OCI-LY3 (cell line): Measurements from ENCODE around the gene PSG6.
"Not testable (repeated sequence)": the region's sequence is repeated elsewhere in the genome, so short reads cannot be mapped to it uniquely, and the experiment has no call there.

ENCODE experiments used
- H2AFZ ChIP-seq: fragments of 200-600, 300-600 bp; shearing (Covaris generic); 2 replicates; pipeline ENCODE4 v1.6.0; 2014; ENCODE audit warnings: antibody characterized with exemption, low read depth, low read length
- H3K27ac ChIP-seq: fragments of 200-600, 300-600 bp; sonication (generic); 2 replicates; pipeline ENCODE4 v1.5.1; 2014; ENCODE audit warnings: mild to moderate bottlenecking, low read length, moderate library complexity, mixed read lengths
- H3K27me3 ChIP-seq: fragments of 200-600, 300-600 bp; sonication (generic); 2 replicates; pipeline ENCODE4 v1.6.1; 2014; ENCODE audit warnings: low read depth, low read length, mixed read lengths
- H3K36me3 ChIP-seq: fragments of 200-600, 300-600 bp; sonication (generic); replicated peaks from 2 replicates; pipeline ENCODE3; 2014; ENCODE audit warnings: low read depth, low read length, mixed read lengths
- H3K4me1 ChIP-seq: fragments of 300-600, 200-600 bp; sonication (generic); 2 replicates; pipeline ENCODE4 v1.6.1; 2014; ENCODE audit warnings: low read length, mixed read lengths
- H3K4me2 ChIP-seq: fragments of 200-600, 300-600 bp; sonication (generic); 2 replicates; pipeline ENCODE4 v1.6.1; 2014; ENCODE audit warnings: low read length, mixed read lengths
- H3K4me3 ChIP-seq: fragments of 300-600, 200-600 bp; sonication (generic); 2 replicates; pipeline ENCODE4 v1.5.1; 2014; ENCODE audit warnings: antibody characterized with exemption, mild to moderate bottlenecking, low read length, moderate library complexity
- H3K79me2 ChIP-seq: fragments of 300-600, 200-600 bp; shearing (Covaris generic); 2 replicates; pipeline ENCODE4 v1.6.1; 2014; ENCODE audit warnings: mild to moderate bottlenecking, low read length, mixed read lengths
- H3K9ac ChIP-seq: fragments of 300-600, 200-600 bp; shearing (Covaris generic); 2 replicates; pipeline ENCODE4 v1.6.0; 2014; ENCODE audit warnings: mild to moderate bottlenecking, low read length, moderate library complexity
- H3K9me3 ChIP-seq: fragments of 200-600, 300-600 bp; shearing (Covaris generic); 2 replicates; pipeline ENCODE4 v1.6.1; 2014; ENCODE audit warnings: low read length, mixed read lengths; ENCODE audit not compliant: insufficient read depth
- H4K20me1 ChIP-seq: fragments of 200-600, 300-600 bp; sonication (generic); 2 replicates; pipeline ENCODE4 v1.6.1; 2016; ENCODE audit warnings: low read length, mixed read lengths; ENCODE audit not compliant: insufficient read depth
- EZH2phosphoT487 ChIP-seq: fragments of 200-600 bp; shearing (Covaris generic); IDR thresholded peaks from 2 replicates; pipeline ENCODE4 v1.6.1; 2018; ENCODE audit warnings: antibody characterized with exemption, mixed run types, low read depth
- TF ChIP-seq, protein P1 (sequence below): fragments of 200-600, 300-600 bp; sonication (generic); IDR thresholded peaks from 2 replicates; pipeline ENCODE4 v1.5.1; 2014; ENCODE audit warnings: antibody characterized with exemption, low read length, low read depth

Gene PSG6

GRCh38 chr19:42917634-42918033 lies at the start of gene PSG6:
Gene PSG6 (minus strand): TSS chr19:42917894. CDS start chr19:42917792, 102 bp downstream.
- not testable (repeated sequence) for H3K79me2 ChIP-seq, H3K9ac ChIP-seq, H3K9me3 ChIP-seq, H3K4me3 ChIP-seq, H4K20me1 ChIP-seq, H3K36me3 ChIP-seq, H3K27me3 ChIP-seq, H3K4me1 ChIP-seq, H3K27ac ChIP-seq, H3K4me2 ChIP-seq, H2AFZ ChIP-seq

GRCh38 chr19:42965176-42965575 lies 47.5 kb upstream of the PSG6 start:
- Histone ChIP-seq H3K36me3 (no peaks in the 10 kb centered on the region), H3K4me2 (no peak overlapping the region), H3K9ac (no peak overlapping the region), H3K27me3 (peaks cover 6% of the 10 kb centered on the region), H3K27ac (no peak overlapping the region), H3K9me3 (no peaks in the 10 kb centered on the region), H3K79me2 (no peaks in the 10 kb centered on the region), H2AFZ (no peak overlapping the region), H3K4me3 (no peak overlapping the region), H4K20me1 (no peaks in the 10 kb centered on the region), H3K4me1 (no peaks in the 10 kb centered on the region)
- TF ChIP-seq, protein P1, sequence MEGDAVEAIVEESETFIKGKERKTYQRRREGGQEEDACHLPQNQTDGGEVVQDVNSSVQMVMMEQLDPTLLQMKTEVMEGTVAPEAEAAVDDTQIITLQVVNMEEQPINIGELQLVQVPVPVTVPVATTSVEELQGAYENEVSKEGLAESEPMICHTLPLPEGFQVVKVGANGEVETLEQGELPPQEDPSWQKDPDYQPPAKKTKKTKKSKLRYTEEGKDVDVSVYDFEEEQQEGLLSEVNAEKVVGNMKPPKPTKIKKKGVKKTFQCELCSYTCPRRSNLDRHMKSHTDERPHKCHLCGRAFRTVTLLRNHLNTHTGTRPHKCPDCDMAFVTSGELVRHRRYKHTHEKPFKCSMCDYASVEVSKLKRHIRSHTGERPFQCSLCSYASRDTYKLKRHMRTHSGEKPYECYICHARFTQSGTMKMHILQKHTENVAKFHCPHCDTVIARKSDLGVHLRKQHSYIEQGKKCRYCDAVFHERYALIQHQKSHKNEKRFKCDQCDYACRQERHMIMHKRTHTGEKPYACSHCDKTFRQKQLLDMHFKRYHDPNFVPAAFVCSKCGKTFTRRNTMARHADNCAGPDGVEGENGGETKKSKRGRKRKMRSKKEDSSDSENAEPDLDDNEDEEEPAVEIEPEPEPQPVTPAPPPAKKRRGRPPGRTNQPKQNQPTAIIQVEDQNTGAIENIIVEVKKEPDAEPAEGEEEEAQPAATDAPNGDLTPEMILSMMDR = no peak
- no peak for TF ChIP-seq EZH2phosphoT487

DNA sequence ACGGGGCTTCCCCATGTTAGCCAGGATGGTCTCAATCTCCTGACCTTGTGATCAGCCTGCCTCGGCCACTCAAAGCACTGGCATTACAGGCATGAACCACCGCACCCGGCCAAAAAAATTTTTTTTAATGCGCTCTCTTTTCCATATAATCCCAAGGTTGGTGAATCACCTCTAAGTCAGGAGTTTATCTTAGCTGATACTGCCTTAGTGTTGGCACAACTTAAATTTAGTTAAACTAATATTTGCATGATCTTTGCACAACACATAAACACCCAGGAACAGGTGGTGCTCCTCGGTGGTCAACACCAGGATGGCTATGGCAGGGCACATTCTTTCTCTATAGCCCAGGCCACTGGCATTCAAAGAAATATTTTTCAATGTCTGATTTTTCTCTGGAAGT lies 43.4 kb upstream of the PSG6 start:
- H3K27ac ChIP-seq = no peak overlapping the region
- H4K20me1 ChIP-seq = no peaks in the 10 kb centered on the region
- H3K79me2 ChIP-seq = no peaks in the 10 kb centered on the region
- H3K4me3 ChIP-seq = no peak overlapping the region
- no peaks in the 10 kb centered on the region; the same call in 1 of the 2 replicates for H3K27me3 ChIP-seq
- no peaks in the 10 kb centered on the region for H3K36me3 ChIP-seq
- no peak overlapping the region for H3K9ac ChIP-seq
- no peak for TF ChIP-seq EZH2phosphoT487
- TF ChIP-seq, protein P1 = no peak
- H3K4me1 ChIP-seq = no peaks in the 10 kb centered on the region
- no peaks in the 10 kb centered on the region for H3K9me3 ChIP-seq
- no peak overlapping the region for H3K4me2 ChIP-seq
- H2AFZ ChIP-seq = no peak overlapping the region

DNA sequence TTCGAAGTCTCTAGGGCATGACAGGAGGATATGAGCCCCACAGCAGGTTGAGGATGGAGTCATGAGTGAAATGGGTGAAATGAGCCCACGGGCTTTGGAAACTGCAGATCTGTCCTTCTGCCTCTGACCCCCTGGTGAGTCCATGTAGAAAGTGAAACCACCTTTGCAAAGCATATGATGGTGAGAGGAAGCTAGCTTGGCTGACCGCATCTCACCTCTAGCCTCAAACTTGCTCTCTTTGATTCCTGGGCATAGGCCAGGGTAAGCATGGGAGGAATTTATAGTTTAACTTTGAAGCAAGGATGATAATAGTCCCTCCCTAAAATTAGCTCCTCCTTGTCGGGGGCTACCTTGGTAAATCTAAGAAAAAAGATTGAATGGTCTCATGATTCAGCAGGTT lies 34.4 kb upstream of the PSG6 start:
- H3K27me3 ChIP-seq, H3K4me2 ChIP-seq, H2AFZ ChIP-seq, H4K20me1 ChIP-seq, H3K36me3 ChIP-seq, H3K4me1 ChIP-seq, H3K9ac ChIP-seq, H3K4me3 ChIP-seq, H3K9me3 ChIP-seq, H3K27ac ChIP-seq, H3K79me2 ChIP-seq: not testable (repeated sequence)

DNA sequence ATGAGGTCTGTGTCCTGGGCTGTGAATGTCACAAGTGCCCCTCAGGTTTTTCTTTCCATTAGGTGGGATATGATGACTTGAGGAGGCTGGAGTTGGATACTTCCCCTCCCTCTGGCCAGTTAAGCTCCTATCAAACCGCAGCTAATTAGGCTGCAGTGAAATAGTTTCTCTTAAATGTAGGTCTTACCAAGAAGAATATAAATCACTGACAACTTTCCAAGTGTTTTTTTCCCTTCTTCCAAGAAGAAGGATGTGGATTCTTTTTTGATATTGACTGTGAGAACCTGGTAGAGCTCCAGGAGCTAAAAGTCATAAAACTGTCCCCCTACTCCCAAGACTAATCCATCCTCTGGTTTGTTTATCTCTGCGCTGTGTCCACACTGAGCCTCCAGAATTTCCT lies 33.8 kb upstream of the PSG6 start:
- not testable (repeated sequence) for H3K27ac ChIP-seq, H3K36me3 ChIP-seq, H3K4me2 ChIP-seq, H2AFZ ChIP-seq, H3K79me2 ChIP-seq, H3K27me3 ChIP-seq, H3K4me3 ChIP-seq, H4K20me1 ChIP-seq, H3K4me1 ChIP-seq, H3K9ac ChIP-seq, H3K9me3 ChIP-seq
